DMS53 (cell line): Measurements from ENCODE around the gene THBS1.
A peak's percentile ranks its signal among the peaks of the same experiment; 100 is the strongest.

Experiments
- DNase-seq: peaks from one replicate; lab custom pipeline; 2025; lab: John Stamatoyannopoulos, UW

THBS1 gene

GRCh38 chr15:39580485-39581241, at the start of gene THBS1:
Gene THBS1, plus strand, starts transcription at chr15:39581079. Its CDS starts 779 bp downstream, at chr15:39581858.
- peak; percentile 83 for DNase-seq

- DNase-seq = no peak
Observed at GRCh38 chr15:39534996-39535395, 45.9 kb upstream of the THBS1 start.

- no peak for DNase-seq
Observed at GRCh38 chr15:39535466-39535865, 45.4 kb upstream of the THBS1 start.

- no peak for DNase-seq
Observed at GRCh38 chr15:39538936-39539335, 41.9 kb upstream of the THBS1 start.

- no peak for DNase-seq
Observed at GRCh38 chr15:39539466-39539865, 41.4 kb upstream of the THBS1 start.

- DNase-seq = peak; percentile 6
Observed at GRCh38 chr15:39539973-39540558, 40.8 kb upstream of the THBS1 start.

GRCh38 chr15:39542385-39543065, 38.4 kb upstream of the THBS1 start:
- DNase-seq = no peak

- DNase-seq = peak; percentile 1
Observed at GRCh38 chr15:39543651-39544050, 37.2 kb upstream of the THBS1 start.

GRCh38 chr15:39546842-39547241, 34.0 kb upstream of the THBS1 start:
- no peak for DNase-seq

GRCh38 chr15:39548561-39548960, 32.3 kb upstream of the THBS1 start:
- no peak for DNase-seq

GRCh38 chr15:39549912-39550311, 31.0 kb upstream of the THBS1 start:
- DNase-seq = no peak

GRCh38 chr15:39551476-39551875, 29.4 kb upstream of the THBS1 start:
- DNase-seq = no peak

GRCh38 chr15:39552556-39552955, 28.3 kb upstream of the THBS1 start:
- no peak for DNase-seq

- DNase-seq = no peak
Observed at GRCh38 chr15:39553947-39554693, 26.8 kb upstream of the THBS1 start.

- DNase-seq = no peak
Observed at GRCh38 chr15:39554746-39555387, 26.0 kb upstream of the THBS1 start.

- no peak for DNase-seq
Observed at GRCh38 chr15:39555885-39556284, 25.0 kb upstream of the THBS1 start.

GRCh38 chr15:39556461-39556860, 24.4 kb upstream of the THBS1 start:
- DNase-seq = no peak

- DNase-seq = no peak
Observed at GRCh38 chr15:39558421-39558820, 22.5 kb upstream of the THBS1 start.

GRCh38 chr15:39564972-39565665, 15.8 kb upstream of the THBS1 start:
- DNase-seq = no peak

GRCh38 chr15:39565851-39566250, 15.0 kb upstream of the THBS1 start:
- DNase-seq = no peak

GRCh38 chr15:39573287-39573686, 7.6 kb upstream of the THBS1 start:
- peak; percentile 10 for DNase-seq
